Calu3 (cell line): Measurements from ENCODE around the gene PDHB. TPM values are rescaled to one million over a fixed set of nuclear protein-coding genes. Genes with fewer than 3 reads are reported as not detected.

ENCODE experiments used
- BruUV-seq: library from RNA; stranded (reverse); fragments of 400-500 nt; replicated peaks from 2 replicates; lab custom pipeline; 2021; lab: Mats Ljungman, UMichigan
- CTCF ChIA-PET: fragments of 300-600 bp; sonication (Branson Sonifier 250); formaldehyde crosslinking; loops from one replicate; lab custom pipeline; 2022; ENCODE audit warnings: antibody characterized with exemption; lab: Charles Lee
- DNase-seq: peaks from one replicate; pipeline ENCODE4 v3.0.0; 2022
- H3K27ac Mint-ChIP-seq: one replicate; pipeline ENCODE4 v1.8.0; 2022; ENCODE audit warnings: mixed read lengths; ENCODE audit not compliant: unreplicated experiment
- H3K27me3 Mint-ChIP-seq: one replicate; pipeline ENCODE4 v1.8.0; 2022; ENCODE audit warnings: mixed read lengths; ENCODE audit not compliant: unreplicated experiment
- H3K36me3 Mint-ChIP-seq: one replicate; pipeline ENCODE4 v1.8.0; 2022; ENCODE audit warnings: mild to moderate bottlenecking, moderate library complexity, mixed read lengths; ENCODE audit not compliant: insufficient read depth, unreplicated experiment
- H3K4me1 Mint-ChIP-seq: one replicate; pipeline ENCODE4 v1.8.0; 2022; ENCODE audit warnings: mild to moderate bottlenecking, low read depth, mixed read lengths; ENCODE audit not compliant: unreplicated experiment
- H3K4me3 Mint-ChIP-seq: one replicate; pipeline ENCODE4 v1.8.0; 2022; ENCODE audit warnings: mild to moderate bottlenecking, low read depth, moderate library complexity, mixed read lengths; ENCODE audit not compliant: unreplicated experiment
- H3K9me3 Mint-ChIP-seq: one replicate; pipeline ENCODE4 v1.8.0; 2022; ENCODE audit warnings: low read depth, mixed read lengths; ENCODE audit not compliant: unreplicated experiment
- intact Hi-C: fragments of 100-400 bp; cut with micrococcal nuclease; formaldehyde crosslinking; loops from one replicate; pipeline ENCODE4 v1.10.0; 2022; ENCODE audit not compliant: unreplicated experiment
- total RNA-seq: library from RNA; stranded (reverse); gene quantifications from 2 replicates; pipeline ENCODE4 v1.2.3, GENCODE V29; 2022
- TF ChIP-seq, protein P1 (sequence below): fragments of 200-600 bp; IDR thresholded peaks from one replicate; pipeline ENCODE4 v1.8.0; 2022; ENCODE audit warnings: antibody characterized with exemption; ENCODE audit not compliant: unreplicated experiment

The PDHB gene
- total RNA-seq, 1 experiment from 2014 or later, result 47.6 TPM

DNA sequence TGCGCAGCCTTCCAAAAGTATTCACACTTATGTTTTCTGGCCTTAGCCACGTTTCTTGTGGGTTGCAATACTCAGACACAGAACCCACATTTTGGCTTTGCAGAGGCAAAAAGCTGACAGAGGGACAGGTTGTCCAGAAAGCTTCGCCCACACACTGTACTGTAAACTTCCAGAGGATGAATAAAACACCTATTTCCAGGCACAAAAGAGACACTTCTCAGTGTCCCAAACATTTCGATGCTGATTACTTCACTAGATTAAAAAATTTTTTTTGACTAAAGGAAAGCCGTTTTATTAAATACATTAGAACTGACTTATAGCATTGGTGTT lies 30.3 kb upstream of the PDHB start:
- no TSS peak for BruUV-seq
- Mint-ChIP-seq H3K4me1 (peaks cover 15% of the 10 kb centered on the region), H3K36me3 (peaks cover 6% of the 10 kb centered on the region), H3K4me3 (peak overlapping the region; percentile 39), H3K9me3 (no peaks in the 10 kb centered on the region), H3K27ac (no peak overlapping the region), H3K27me3 (no peaks in the 10 kb centered on the region)
- CTCF ChIA-PET, result no interaction called here
- no peak for DNase-seq
- intact Hi-C loops, result loop anchor here (1.0 to 2.0 kb wide), 2 partner anchors 29 to 68 kb away; partner anchors contain the start of gene KCTD6
- TF ChIP-seq, protein P1, sequence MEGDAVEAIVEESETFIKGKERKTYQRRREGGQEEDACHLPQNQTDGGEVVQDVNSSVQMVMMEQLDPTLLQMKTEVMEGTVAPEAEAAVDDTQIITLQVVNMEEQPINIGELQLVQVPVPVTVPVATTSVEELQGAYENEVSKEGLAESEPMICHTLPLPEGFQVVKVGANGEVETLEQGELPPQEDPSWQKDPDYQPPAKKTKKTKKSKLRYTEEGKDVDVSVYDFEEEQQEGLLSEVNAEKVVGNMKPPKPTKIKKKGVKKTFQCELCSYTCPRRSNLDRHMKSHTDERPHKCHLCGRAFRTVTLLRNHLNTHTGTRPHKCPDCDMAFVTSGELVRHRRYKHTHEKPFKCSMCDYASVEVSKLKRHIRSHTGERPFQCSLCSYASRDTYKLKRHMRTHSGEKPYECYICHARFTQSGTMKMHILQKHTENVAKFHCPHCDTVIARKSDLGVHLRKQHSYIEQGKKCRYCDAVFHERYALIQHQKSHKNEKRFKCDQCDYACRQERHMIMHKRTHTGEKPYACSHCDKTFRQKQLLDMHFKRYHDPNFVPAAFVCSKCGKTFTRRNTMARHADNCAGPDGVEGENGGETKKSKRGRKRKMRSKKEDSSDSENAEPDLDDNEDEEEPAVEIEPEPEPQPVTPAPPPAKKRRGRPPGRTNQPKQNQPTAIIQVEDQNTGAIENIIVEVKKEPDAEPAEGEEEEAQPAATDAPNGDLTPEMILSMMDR, result no peak

DNA sequence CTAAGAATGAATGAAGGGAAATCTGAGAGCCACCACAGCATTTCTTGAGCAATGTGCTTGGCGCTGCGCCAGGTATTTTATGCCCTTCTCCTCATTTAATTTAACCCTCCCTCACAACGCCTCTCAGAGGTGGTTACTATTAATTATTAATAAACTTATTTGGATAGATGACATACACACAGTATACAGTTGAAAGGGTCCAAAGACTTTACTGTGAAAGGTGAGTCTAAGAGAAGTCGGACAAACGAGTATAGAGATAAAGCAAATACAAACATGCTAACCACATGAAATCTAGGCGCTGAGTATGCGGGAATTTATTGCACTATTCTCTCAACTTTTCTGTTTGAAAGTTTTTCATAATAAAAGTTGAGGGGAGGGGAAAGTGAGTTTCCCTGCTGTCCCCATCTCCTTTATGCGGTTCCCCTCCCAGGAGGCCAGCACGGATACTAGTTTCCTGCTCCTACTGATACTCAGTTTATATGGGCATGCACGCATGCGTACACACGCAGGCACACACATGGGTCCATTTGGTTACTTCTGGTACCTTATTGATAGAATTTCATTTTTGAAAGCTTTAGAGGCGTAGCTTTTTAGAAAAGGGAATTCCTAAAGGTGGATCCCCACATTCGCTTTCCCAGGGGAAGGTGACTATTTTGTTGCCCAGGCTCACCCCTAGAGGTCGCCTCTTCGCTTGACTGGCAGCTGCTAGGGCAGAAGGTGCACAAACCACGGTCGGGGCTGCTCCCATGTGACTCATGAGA lies 29.7 kb upstream of the PDHB start:
- BruUV-seq, result no TSS peak
- peak overlapping the region; percentile 39 for H3K4me3 Mint-ChIP-seq
- no peak overlapping the region for H3K27ac Mint-ChIP-seq
- DNase-seq, result peak; percentile 84
- peaks cover 15% of the 10 kb centered on the region for H3K4me1 Mint-ChIP-seq
- H3K36me3 Mint-ChIP-seq, result peaks cover 6% of the 10 kb centered on the region
- no peaks in the 10 kb centered on the region for H3K9me3 Mint-ChIP-seq
- intact Hi-C loops, result loop anchor here (1.0 to 2.0 kb wide), 2 partner anchors 29 to 69 kb away; partner anchors contain the start of gene KCTD6
- CTCF ChIA-PET, result no interaction called here
- TF ChIP-seq, protein P1, result peak; percentile 53
- H3K27me3 Mint-ChIP-seq, result no peaks in the 10 kb centered on the region

DNA sequence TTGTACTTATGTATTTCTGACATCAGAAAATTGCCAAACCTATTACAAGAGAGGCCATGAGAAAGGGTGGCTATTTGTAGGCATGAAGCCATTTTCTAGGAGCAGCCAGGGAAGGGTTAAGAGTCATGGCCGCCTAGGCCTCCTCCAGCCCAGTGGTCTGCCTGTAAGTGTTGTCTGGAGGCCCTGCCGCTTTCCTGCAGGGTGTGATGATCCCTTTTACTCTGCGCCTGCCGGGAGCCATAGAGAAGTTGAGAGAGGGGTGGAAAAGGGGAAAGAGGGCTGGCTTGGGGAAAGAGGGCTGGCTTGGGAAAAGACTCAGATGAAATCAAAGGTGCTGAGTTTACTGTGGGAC lies 29.2 kb upstream of the PDHB start:
- no peaks in the 10 kb centered on the region for H3K9me3 Mint-ChIP-seq
- H3K4me3 Mint-ChIP-seq, result peak overlapping the region; percentile 39
- CTCF ChIA-PET, result no interaction called here
- peaks cover 6% of the 10 kb centered on the region for H3K36me3 Mint-ChIP-seq
- TF ChIP-seq, protein P1, result no peak
- intact Hi-C loops, result loop anchor here (1.0 to 2.0 kb wide), 2 partner anchors 30 to 69 kb away; partner anchors contain the start of gene KCTD6
- DNase-seq, result no peak
- H3K27ac Mint-ChIP-seq, result no peak overlapping the region
- BruUV-seq, result no TSS peak
- peaks cover 15% of the 10 kb centered on the region for H3K4me1 Mint-ChIP-seq
- no peaks in the 10 kb centered on the region for H3K27me3 Mint-ChIP-seq

DNA sequence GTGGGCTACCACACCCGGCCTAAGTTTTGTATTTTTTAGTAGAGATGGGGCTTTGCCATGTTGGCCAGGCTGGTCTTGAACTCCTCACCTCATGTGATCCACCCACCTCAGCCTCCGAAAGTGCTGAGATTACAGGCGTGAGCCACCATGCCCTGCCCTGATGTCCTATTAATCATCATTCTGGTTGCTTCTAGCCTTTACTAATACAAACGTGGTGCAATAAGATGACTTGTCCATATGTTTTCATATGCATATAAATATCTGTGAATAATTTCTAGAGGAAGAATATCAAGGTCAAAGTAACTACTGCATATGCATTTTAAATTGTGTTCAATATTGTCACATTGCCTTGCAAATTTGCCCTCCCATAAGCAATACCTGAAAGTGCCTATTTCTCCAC lies 25.5 kb upstream of the PDHB start:
- no peak for DNase-seq
- Mint-ChIP-seq H3K9me3 (no peaks in the 10 kb centered on the region), H3K27ac (no peak overlapping the region), H3K36me3 (peaks cover 6% of the 10 kb centered on the region), H3K4me3 (no peak overlapping the region), H3K4me1 (peaks cover 15% of the 10 kb centered on the region), H3K27me3 (no peaks in the 10 kb centered on the region)
- CTCF ChIA-PET, result no interaction called here
- no TSS peak for BruUV-seq
- intact Hi-C loops, result no loop called here
- TF ChIP-seq, protein P1, result no peak
